GM18868 (cell line): Measurements from ENCODE around the gene CST9L.
"Not testable (repeated sequence)": the region's sequence is repeated elsewhere in the genome, so short reads cannot be mapped to it uniquely, and the experiment has no call there.

ENCODE experiments used
- ATAC-seq: cut with Tn5 transposase; IDR thresholded peaks from one replicate; pipeline ENCODE4 v1.9.1; 2021; ENCODE audit warnings: mild to moderate bottlenecking, moderate library complexity; ENCODE audit not compliant: unreplicated experiment

The CST9L gene

GRCh38 chr20:23586735-23587525 lies 18.6 kb upstream of the CST9L start:
- ATAC-seq = no peak

GRCh38 chr20:23585808-23586734 lies 17.8 kb upstream of the CST9L start:
- no peak for ATAC-seq

- no peak for ATAC-seq
Observed at GRCh38 chr20:23585449-23585807, 17.1 kb upstream of the CST9L start.

- ATAC-seq = no peak
Observed at GRCh38 chr20:23584434-23585199, 16.3 kb upstream of the CST9L start.

GRCh38 chr20:23583526-23583925 lies 15.2 kb upstream of the CST9L start:
- no peak for ATAC-seq

DNA sequence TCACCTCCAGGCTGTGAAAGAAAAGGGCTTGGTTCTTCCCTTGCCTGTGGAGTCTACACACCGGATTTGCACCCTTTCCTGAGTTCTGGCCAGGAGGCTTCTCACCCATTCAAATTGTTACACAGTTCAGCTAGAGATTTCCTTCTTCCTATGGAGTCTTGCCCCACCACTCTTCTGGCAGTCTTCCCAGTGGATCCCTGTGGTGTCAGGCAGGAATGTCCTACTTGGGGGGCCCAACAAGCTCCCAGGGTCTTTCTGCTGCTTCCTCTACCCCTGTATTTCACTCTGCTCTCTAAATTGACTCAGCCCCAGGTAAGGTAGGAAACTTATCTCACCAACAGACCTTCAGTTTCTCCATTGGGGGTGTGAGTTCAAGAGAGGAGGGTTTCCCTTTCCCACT lies 14.0 kb upstream of the CST9L start:
- ATAC-seq = no peak

GRCh38 chr20:23581833-23582232 lies 13.5 kb upstream of the CST9L start:
- not testable (repeated sequence) for ATAC-seq

DNA sequence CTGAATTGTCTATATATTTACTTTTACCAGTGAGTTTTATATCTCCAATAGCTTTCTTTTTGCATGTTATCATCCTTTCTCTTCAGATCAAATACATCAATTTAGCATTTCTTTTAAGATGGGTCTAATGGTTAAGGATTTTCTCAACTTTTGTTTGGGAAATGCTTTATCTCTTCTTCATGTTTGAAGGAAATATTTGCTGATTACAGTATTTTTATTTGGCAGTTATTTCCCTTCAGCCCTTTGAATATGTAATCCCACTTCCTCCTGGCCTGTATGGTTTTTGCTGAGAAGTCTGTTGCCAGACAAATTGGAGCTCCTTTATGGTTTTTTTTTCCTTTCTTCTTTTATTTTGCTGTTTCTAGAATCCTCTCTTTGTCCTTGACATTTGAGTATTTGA lies 6.7 kb upstream of the CST9L start:
- ATAC-seq = no peak

GRCh38 chr20:23570178-23570760 lies 2.0 kb upstream of the CST9L start:
- no peak for ATAC-seq

DNA sequence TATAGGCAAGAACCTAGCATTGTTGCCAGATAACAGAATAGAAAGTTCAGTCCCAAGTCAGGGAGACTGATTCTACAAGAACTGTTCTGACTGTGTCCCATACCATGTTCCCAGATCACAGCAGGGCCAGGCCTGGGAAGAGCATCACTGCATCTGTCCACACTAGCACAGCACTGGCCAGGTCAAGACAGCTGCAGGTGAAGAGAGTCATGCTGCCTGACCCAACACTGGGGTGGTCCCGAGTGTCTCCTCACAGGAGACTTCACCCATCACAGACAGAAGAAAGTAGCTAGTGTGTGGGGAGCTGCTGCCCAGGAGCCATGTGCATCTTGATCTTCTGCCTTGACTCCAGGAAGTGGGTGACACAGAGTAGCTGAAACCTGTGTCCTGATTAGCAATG lies 1.3 kb upstream of the CST9L start:
- no peak for ATAC-seq

DNA sequence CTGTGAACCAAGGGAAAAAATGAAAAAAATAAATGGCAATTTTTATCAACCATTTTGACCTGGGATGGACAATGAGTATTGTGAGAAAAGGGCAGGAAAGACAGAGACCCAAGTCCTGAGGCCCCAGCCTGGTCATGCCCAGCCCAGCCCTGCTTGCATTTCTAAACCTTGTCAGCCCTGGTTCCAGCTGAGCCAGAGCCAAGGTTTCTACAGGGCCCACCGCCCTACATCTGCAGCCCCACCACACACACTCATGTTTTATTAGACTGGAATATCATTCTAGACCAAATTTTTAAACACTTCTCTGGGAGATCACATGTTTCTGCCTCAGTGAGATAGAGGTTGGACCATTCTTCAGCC lies 667 bp upstream of the CST9L start:
- ATAC-seq = no peak

DNA sequence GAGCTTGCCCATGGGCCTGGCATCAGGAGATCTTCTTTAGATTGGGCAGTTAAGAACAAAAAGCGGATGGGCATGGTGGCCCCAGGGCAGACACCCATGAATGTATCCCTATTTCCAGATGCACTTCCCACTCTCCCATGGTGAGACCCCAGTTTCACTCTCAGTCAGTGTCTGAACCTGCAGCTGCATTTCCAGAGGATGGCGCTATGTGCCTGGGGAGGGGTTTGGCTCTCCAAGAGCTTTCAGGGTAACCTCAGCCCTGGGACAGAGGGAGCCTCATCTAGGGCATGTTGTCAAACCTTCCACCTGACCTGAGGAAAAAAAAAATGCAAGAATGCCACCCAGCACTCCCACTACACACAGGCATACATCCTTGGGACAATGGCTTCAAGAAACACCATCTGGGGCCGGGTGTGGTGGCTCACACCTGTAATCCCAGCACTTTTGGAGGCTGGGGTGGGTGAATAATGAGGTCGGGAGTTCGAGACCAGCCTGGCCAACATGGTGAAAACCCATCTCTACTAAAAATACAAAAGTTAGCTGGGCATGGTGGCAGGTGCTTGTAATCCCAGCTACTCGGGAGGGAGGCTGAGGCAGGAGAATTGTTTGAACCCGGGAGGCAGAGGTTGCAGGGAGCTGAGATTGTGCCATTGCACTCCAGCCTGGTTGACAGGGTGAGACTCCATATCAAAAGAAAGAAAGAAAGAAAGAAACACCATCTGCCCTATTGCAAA lies 1.9 kb downstream of the CST9L start:
- no peak for ATAC-seq

GRCh38 chr20:23565503-23566045 lies 2.7 kb downstream of the CST9L start:
- no peak for ATAC-seq

- no peak for ATAC-seq
Observed at GRCh38 chr20:23564927-23565326, 3.4 kb downstream of the CST9L start.

DNA sequence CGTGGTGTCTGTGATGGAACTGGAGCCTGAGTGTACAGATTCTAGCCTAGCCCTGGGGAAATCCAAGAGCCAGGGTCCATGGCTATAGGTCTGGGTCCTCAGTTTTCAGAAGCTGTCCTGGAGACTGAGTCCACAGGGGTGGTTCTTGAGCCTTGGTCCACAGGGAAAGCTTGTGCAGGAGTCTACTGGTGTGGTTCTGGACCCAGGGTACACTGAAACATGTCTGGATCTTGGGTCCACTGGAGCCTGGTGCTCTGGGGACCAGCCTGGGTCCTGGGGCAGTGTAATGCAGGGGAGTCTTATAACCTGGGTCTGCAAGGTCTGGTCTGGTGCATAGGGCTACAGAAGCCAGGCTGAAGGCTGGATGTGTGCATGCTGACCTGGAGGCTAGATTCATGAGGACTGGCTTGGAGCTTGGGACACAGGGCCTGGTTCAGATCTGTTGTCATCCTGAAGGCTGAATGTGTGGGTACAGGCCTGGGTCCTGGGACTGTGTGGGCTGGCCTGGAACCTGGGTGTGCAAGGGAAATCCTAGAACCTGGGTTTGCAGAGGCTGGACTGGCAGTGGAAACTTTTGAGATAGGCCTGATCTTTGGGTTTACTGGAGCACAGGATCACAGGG lies 5.5 kb downstream of the CST9L start:
- ATAC-seq = no peak

DNA sequence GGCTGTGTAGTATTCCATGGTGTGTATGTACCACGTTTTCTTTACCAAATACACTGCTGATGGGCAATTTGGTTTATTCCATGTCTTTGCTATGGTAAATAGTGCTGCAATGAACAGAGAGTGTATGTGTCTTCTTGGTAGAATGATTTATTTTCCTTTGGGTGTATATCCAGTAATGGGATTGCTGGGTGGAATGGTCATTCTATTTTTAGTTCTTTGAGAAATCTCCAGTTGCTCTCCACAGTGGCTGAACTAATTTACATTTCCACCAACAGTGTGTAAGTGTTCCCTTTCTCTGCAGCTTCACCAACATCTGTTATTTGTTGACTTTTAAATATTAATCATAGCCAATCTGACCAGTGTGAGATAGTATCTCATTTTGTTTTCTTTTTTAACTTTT lies 13.9 kb downstream of the CST9L start:
- no peak for ATAC-seq

DNA sequence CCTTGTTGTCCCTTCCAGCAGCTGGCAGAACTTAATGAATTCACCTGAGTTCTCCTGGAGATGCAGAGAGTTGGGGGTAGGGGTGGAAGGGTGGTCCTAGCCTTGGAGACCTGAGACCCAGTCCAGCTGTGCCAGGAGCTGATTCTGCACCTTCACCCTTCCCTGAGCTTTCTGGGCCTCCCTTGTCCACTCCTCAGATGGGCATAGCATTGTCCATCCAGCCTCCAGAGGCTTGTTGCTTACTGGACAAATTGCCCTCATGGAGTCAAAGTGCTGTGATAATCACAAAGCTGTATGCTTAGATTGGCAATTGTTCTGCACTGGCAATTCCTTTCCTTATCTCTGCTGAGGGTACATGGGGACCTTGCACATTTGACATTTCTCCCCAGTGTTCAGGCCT lies 16.5 kb downstream of the CST9L start:
- no peak for ATAC-seq

DNA sequence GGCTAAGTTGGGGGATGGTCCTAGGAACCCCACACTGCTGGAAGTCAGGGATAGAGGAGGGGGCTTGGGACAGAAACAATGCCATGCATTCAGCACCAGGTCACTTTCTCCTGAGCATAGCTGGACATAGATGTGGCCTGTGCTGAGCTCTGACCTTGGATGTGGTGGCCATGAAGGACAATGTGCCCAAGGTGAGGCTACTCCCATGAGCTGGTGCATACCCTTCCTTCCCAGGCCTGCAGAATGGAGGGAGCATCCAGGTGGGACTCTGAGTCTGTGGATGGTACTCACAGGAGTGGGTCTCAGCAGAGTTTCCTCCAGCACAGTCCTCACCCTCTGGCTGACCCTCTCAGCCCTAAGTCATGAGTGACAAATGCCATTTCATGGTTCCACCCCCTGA lies 16.9 kb downstream of the CST9L start:
- ATAC-seq = no peak

DNA sequence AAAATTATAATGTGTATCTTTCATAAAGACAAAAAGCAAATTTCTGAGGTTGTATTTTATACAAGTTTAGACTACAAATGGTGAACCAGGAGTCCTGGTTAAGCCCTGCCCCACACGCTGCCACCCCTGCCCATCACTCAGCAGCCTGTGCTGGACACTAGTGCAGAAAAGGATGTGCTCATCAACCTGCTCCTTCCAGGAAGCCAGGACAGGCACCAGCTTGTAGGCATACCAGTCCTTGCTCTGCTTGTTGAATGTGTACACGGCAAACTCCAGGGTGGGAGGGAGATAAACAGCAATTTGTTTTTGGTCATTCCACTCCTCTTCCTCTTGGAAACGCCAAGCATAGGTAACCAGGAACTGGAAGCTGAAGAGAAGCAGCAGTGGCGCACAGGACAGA lies 18.1 kb downstream of the CST9L start:
- ATAC-seq = no peak

GRCh38 chr20:23548408-23548807 lies 19.9 kb downstream of the CST9L start:
- ATAC-seq = no peak
